ENCODE results near the gene CNN2. TPM values are rescaled to one million over a fixed set of nuclear protein-coding genes. Genes with fewer than 3 reads are reported as not detected.

CNN2 gene
- total RNA-seq, 1 experiment from 2014 or later: 524 TPM

GRCh38 chr19:1073063-1073955 is 46.9 kb downstream of the CNN2 start:
- peaks cover 5% of the 10 kb centered on the region for H3K23me2 ChIP-seq (ENCODE audit: insufficient read length, low read depth, low read length, poor library complexity, severe bottlenecking)
- no peaks in the 10 kb centered on the region for H3K79me1 ChIP-seq (ENCODE audit: insufficient read depth, low read depth, low read length, poor library complexity, severe bottlenecking)
- H3K4me1 Mint-ChIP-seq: peaks cover 4 to 6% of the 10 kb centered on the region in 2 experiments; a peak in 3 of 4 replicates
- H2BK20ac ChIP-seq (ENCODE audit: low read depth, low read length, poor library complexity, severe bottlenecking): no peak overlapping the region
- peaks cover 34% of the 10 kb centered on the region for H3K27me3 Mint-ChIP-seq (ENCODE audit: low read depth)
- H3K4me3 Mint-ChIP-seq: no peak overlapping the region; a peak in 1 of 5 replicates
- H4K20me1 ChIP-seq (ENCODE audit: control insufficient read depth, insufficient read depth, insufficient read length): no peaks in the 10 kb centered on the region
- no peak overlapping the region for H3K9ac ChIP-seq (ENCODE audit: extremely low read depth, insufficient read length, low read length)
- no peak overlapping the region for H3K18ac ChIP-seq (ENCODE audit: insufficient read length, low read depth, low read length)
- no peak overlapping the region for H3K56ac ChIP-seq (ENCODE audit: insufficient read length, low read depth, low read length)
- H3K4me1 ChIP-seq (ENCODE audit: insufficient read depth, low read length): no peaks in the 10 kb centered on the region
- no peak overlapping the region for H3K4me2 ChIP-seq (ENCODE audit: insufficient read depth, insufficient read length, low read length)
- H3K9me3 Mint-ChIP-seq: no peaks in the 10 kb centered on the region
- no peak overlapping the region for H3K4ac ChIP-seq (ENCODE audit: low read depth, low read length)
- H2AFZ ChIP-seq (ENCODE audit: low read length): no peak overlapping the region
- no peak overlapping the region for H2BK5ac ChIP-seq (ENCODE audit: insufficient read length, low read length)
- no peaks in the 10 kb centered on the region for H3K79me2 ChIP-seq (ENCODE audit: insufficient read depth, low read length)
- no peak overlapping the region for H2BK12ac ChIP-seq (ENCODE audit: insufficient read length, low read depth, low read length)
- no peak overlapping the region for H2BK15ac ChIP-seq (ENCODE audit: low read depth, low read length)
- no peak for TF ChIP-seq CTCF (conservative IDR thresholded peaks at IDR 0.05)
- no peak overlapping the region for H4K5ac ChIP-seq (ENCODE audit: insufficient read length, low read depth, low read length)
- WGBS (ENCODE audit: extremely low coverage, insufficient read length, low lambda C conversion rate): no CpG with 5 or more reads among the region's 30 CpGs
- no peak for DNase-seq
- no peaks in the 10 kb centered on the region for H3K9me3 ChIP-seq (ENCODE audit: control insufficient read depth, low read depth, low read length)
- no peak overlapping the region for H3T11ph ChIP-seq (ENCODE audit: low read length)
- H4K8ac ChIP-seq (replicated peaks; ENCODE audit: insufficient read length, low read depth, low read length): no peak overlapping the region
- no peaks in the 10 kb centered on the region; the same call in 1 of the 2 replicates for H3K27me3 ChIP-seq (ENCODE audit: insufficient read depth, low read length)
- no peak overlapping the region for H3K14ac ChIP-seq (ENCODE audit: insufficient read depth, low read length)
- peaks cover 9 to 33% (median 27%) of the 10 kb centered on the region in 3 experiments for H3K36me3 Mint-ChIP-seq (ENCODE audit: insufficient read depth in 1 of 3, low read depth in 3 of 3)
- no peak overlapping the region for H4K91ac ChIP-seq (ENCODE audit: insufficient read length, low read depth, low read length)
- no peak overlapping the region for H2BK120ac ChIP-seq (ENCODE audit: low read depth, low read length, poor library complexity, severe bottlenecking)
- H3K27ac Mint-ChIP-seq: no peak overlapping the region; a peak in 1 of 7 replicates
- no peak overlapping the region for H3K23ac ChIP-seq (ENCODE audit: insufficient read length, low read depth, low read length)
- no peak overlapping the region for H3K27ac ChIP-seq (ENCODE audit: insufficient read length, low read depth, low read length)
- no peak overlapping the region for H2AK5ac ChIP-seq (ENCODE audit: insufficient read length, low read length)

Data from H9 (cell line).